Measurements from ENCODE around the gene PBX3. TPM values are rescaled to one million over a fixed set of nuclear protein-coding genes. Genes with fewer than 3 reads are reported as not detected.
A peak's percentile ranks its signal among the peaks of the same experiment; 100 is the strongest.

PBX3 gene
- total RNA-seq, 3 donors from 2014 or later = 13.0 to 24.4 (median 16.7) TPM

DNA sequence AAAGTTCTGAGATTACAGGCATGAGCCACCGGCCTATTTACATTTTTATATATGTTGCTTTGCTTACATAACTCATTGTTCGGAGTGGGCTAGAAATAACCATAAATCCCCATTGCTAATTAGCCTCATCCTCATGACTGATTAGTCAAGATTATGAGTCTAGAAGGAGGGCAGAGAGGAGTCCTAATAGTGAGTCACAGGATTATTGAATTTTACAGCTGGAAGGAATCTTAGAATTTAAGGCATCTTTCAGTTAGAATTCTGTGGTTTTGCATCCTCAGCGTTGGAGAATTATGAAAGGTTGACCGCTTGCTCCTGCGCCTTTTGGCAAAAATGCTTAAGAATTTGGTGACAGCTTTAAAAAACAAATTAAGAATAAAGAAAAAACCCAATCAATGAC, 2.6 kb upstream of the PBX3 start:
- H3K27me3 Mint-ChIP-seq (ENCODE audit: low read depth) = no peaks in the 10 kb centered on the region
- no peak for ATAC-seq
- DNase-seq = no peak
- H3K4me1 Mint-ChIP-seq (ENCODE audit: low read depth) = peaks cover 13% of the 10 kb centered on the region
- no peaks in the 10 kb centered on the region for H3K9me3 Mint-ChIP-seq
- no peaks in the 10 kb centered on the region for H3K36me3 Mint-ChIP-seq (ENCODE audit: insufficient read depth)
- H3K4me3 Mint-ChIP-seq = no peak overlapping the region

DNA sequence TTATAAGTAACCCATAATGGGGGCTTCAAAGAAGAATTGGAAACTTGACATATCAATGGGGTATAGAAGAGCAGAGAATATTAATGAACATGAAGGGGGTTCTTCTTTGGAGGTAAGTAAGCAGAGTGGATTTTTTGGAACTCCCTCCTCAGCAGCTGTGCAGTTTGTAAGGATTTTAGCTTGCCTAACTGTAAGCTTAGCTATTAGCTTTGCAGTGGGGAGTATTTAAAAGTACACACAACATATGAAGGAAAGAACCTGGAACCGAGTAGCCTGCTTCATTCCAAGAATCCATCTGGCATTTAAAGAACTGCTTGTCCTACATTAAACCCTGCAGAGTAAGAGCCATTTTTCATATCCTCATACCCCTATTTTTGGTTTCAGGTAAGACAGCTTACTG, 2.2 kb upstream of the PBX3 start:
- no peaks in the 10 kb centered on the region for H3K9me3 Mint-ChIP-seq
- no peak for DNase-seq
- peak overlapping the region; percentile 91 for H3K4me3 Mint-ChIP-seq
- H3K36me3 Mint-ChIP-seq (ENCODE audit: insufficient read depth) = no peaks in the 10 kb centered on the region
- H3K4me1 Mint-ChIP-seq (ENCODE audit: low read depth) = peaks cover 13% of the 10 kb centered on the region
- H3K27me3 Mint-ChIP-seq (ENCODE audit: low read depth) = no peaks in the 10 kb centered on the region
- ATAC-seq = no peak

DNA sequence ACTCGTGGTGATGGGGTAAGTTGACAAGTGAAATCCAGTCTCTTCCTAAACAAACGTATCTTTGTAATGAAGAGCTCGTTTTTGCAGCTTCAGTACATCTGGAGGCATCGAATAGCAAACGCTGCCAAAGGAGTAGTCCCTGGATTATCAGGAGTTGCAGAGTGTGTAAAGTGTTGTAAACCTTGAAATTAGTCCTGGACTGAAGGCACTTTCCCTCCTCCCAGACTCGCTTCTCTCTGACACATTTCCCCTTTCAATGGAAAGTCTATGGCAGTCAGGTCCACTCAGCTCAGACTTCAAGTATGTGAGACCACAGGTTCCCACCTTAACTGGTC, 1.5 kb upstream of the PBX3 start:
- ATAC-seq = no peak
- Mint-ChIP-seq H3K27me3 (ENCODE audit: low read depth) (no peaks in the 10 kb centered on the region), H3K36me3 (ENCODE audit: insufficient read depth) (no peaks in the 10 kb centered on the region), H3K9me3 (no peaks in the 10 kb centered on the region), H3K4me1 (ENCODE audit: low read depth) (peaks cover 15% of the 10 kb centered on the region), H3K4me3 (peak overlapping the region; percentile 91)
- no peak for DNase-seq

DNA sequence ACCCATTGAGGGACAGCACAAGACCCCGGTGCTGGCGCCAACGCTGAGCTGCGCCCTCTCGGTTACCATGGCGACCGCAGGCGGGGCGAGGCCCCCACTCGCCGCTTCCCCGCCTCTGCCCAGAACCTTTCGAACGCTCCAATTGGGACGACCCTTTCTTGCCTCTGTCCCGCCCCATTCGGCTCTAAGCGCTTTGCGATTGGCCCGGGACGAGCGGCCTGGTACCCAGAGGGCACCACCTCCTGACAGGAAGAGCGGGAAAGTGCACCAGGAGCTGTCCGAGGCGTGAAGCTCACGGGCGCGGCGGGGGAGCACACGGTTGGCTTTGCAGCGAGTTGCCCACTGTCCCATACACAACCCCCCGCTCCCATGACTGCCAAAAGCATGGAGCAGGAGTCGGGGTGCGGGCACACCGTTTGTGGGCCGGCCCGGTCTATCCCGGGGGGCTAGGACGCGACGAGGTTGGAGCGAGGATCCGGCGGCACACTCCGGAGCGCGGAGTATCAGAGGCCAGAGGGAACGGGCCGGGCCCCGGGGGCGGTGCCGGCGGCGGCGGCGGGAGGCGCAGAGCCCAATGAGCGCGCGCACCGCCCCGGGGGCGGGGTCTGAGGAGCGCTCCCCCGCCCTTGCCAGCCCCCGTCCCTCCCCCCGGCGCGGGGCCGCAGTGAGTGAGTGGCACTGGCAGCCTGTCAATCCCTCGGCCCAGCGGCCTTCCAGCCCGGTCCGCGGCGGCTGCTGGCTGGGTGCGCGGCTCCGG, 978 bp upstream of the PBX3 start:
- Mint-ChIP-seq H3K4me3 (peak overlapping the region; percentile 91), H3K9me3 (no peaks in the 10 kb centered on the region), H3K36me3 (ENCODE audit: insufficient read depth) (no peaks in the 10 kb centered on the region), H3K27me3 (ENCODE audit: low read depth) (no peaks in the 10 kb centered on the region), H3K4me1 (ENCODE audit: low read depth) (peaks cover 17% of the 10 kb centered on the region)
- DNase-seq = peak; percentile 89
- ATAC-seq = peak; percentile 84 to 86

DNA sequence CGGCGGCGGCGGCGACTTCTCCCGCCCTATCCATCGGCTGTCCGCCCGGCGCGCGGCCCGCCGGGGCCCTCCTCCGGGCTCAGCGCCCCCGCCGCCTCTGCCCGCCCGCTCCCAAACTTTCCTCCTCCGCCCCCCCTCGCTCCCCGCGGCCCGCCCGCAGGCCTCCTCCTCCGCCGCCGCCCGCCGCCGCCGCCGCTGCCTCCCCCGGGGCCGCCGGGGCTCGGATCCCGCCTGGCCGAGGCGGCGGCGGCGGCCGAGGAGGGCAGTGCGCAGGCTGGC, 460 bp upstream of the PBX3 start:
- H3K4me1 Mint-ChIP-seq (ENCODE audit: low read depth) = peaks cover 17% of the 10 kb centered on the region
- no peaks in the 10 kb centered on the region for H3K9me3 Mint-ChIP-seq
- no peak overlapping the region for H3K4me3 Mint-ChIP-seq
- H3K36me3 Mint-ChIP-seq (ENCODE audit: insufficient read depth) = no peaks in the 10 kb centered on the region
- DNase-seq = no peak
- no peak for ATAC-seq
- H3K27me3 Mint-ChIP-seq (ENCODE audit: low read depth) = no peaks in the 10 kb centered on the region

DNA sequence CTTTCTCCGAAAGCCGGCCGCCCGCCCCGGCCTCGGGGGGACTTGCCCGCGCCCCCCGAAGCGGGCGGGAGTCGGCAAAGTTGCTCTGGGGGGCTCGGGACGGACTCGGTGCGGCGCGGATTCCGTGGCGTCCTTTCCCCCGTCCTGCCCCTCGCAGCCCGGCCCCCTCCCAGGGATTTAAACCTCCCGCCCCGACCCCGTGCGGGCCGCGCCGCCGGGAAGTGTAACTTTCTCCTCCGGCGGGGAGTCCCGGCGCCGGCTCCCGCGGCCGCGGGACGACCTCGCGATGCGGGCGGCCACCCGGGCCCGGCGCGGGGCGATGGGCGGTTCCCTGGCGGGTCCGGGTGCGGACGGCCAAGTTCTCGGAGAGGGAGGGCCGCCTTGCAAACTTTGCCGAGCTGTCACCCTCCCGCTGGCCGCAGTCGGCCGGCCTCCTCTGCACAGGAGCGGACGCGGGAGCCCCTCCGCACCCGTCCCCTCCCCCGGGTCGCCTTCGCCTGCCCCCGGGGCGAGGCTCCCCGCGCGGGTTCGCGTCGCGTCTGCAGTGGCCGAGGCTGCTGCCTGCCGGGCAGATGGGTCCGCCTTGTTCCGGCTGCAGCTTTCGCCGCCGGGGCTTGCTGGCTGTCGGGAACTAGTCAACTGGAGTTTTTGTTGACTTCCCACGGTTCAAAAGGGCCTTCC, 732 bp downstream of the PBX3 start:
- no peaks in the 10 kb centered on the region for H3K36me3 Mint-ChIP-seq (ENCODE audit: insufficient read depth)
- ATAC-seq (no peak), DNase-seq (peak; percentile 12)
- no peaks in the 10 kb centered on the region for H3K9me3 Mint-ChIP-seq
- no peaks in the 10 kb centered on the region for H3K27me3 Mint-ChIP-seq (ENCODE audit: low read depth)
- peak overlapping the region; percentile 87 for H3K4me3 Mint-ChIP-seq
- peaks cover 17% of the 10 kb centered on the region for H3K4me1 Mint-ChIP-seq (ENCODE audit: low read depth)

DNA sequence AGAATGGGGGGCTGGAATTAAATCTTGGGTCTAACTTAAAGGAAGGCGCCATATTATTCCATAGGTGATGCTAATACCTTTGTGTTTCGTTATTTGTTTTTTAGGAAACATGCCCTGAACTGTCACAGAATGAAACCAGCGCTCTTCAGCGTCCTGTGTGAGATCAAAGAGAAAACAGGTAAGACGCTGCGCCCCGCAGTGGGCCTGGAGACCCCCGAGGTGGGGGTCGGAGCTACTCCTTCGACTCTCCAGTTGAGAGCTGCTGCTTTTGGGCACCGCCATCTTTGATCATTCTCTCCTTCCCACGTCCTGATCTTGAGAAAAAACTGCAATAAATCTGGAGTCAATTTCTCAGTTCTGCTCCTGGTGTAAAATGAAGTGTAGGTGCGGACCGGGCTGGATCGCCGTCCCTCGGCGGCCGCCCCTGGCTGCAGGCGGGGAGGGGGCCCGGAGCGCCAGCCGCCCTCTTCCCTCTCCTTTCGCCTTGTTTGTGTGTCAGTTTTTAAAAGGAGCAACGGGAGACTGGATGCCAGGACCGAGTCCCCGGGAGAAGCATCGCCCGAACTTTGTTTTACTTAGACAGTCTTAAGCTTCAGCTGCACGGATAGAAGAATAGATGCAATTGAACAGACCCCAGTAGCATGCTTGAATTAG, 1.4 kb downstream of the PBX3 start:
- no peaks in the 10 kb centered on the region for H3K36me3 Mint-ChIP-seq (ENCODE audit: insufficient read depth)
- H3K27me3 Mint-ChIP-seq (ENCODE audit: low read depth) = no peaks in the 10 kb centered on the region
- H3K9me3 Mint-ChIP-seq = no peaks in the 10 kb centered on the region
- peaks cover 17% of the 10 kb centered on the region for H3K4me1 Mint-ChIP-seq (ENCODE audit: low read depth)
- DNase-seq = no peak
- no peak for ATAC-seq
- H3K4me3 Mint-ChIP-seq = peak overlapping the region; percentile 87

DNA sequence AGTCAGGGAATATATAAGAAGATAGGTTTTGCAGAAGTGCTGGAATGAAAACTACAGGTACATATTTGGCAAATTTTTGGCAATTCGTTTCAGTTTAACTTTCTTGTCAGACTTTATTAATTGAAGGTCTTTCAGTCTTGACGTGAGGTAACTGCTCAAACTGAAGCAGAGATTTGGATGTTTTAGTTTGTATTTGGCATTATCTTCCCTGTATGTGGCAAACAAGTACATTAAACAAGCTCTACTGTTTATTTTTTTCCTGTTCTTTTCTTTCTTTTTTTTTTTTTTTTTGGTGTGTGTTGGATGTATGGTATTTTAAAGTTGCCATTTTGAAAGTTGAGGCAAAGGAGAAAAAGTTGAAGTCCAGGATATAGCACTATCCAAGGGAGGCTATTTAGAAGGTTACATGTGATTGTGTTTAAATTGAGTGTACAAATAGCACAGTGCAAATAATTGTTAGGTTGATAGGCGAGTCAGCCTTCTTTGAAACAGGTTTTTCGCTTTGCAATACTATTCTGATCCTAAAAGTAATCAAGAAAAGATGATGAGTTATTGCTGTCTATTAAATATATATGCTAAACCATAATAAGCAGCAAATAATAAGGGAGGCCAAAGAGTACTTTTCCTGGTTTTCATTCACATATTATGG, 2.2 kb downstream of the PBX3 start:
- Mint-ChIP-seq H3K36me3 (ENCODE audit: insufficient read depth) (no peaks in the 10 kb centered on the region), H3K9me3 (no peaks in the 10 kb centered on the region), H3K4me1 (ENCODE audit: low read depth) (peaks cover 17% of the 10 kb centered on the region), H3K4me3 (peak overlapping the region; percentile 87), H3K27me3 (ENCODE audit: low read depth) (no peaks in the 10 kb centered on the region)
- ATAC-seq (no peak), DNase-seq (no peak)

DNA sequence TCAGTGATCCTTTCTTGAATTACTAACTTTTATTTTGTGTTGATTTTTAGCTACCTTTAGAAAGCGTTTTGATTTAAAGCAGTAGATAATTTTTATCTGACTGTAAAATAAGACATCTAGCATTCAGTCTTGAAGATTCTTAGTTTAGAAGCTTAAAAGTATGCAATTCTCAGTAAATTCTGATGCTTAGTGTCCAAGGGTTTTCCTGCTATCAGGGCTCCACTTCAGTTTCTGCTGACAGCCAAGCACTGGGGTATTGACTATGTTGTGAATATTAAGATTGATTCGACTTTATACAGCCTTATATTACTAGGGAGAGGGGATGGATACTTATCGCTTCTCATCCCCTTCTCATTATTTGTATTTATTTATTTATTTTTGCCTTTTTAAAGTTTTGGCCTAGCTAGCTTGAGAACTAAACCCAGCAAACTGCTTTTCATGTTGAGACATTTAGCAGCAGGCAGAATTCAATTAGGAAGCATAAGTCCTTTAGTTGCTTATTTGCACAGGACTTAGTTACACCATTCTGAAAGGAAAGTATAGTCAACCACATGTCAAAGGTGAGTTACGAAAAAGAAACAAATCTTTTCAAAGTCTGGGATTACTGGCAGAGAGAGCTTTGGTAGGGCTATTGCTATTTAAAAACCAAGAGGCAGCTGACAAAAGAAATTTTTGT, 2.9 kb downstream of the PBX3 start:
- no peaks in the 10 kb centered on the region for H3K27me3 Mint-ChIP-seq (ENCODE audit: low read depth)
- H3K4me1 Mint-ChIP-seq (ENCODE audit: low read depth) = peaks cover 15% of the 10 kb centered on the region
- DNase-seq (no peak), ATAC-seq (no peak)
- no peaks in the 10 kb centered on the region for H3K9me3 Mint-ChIP-seq
- H3K36me3 Mint-ChIP-seq (ENCODE audit: insufficient read depth) = no peaks in the 10 kb centered on the region
- H3K4me3 Mint-ChIP-seq = no peak overlapping the region

DNA sequence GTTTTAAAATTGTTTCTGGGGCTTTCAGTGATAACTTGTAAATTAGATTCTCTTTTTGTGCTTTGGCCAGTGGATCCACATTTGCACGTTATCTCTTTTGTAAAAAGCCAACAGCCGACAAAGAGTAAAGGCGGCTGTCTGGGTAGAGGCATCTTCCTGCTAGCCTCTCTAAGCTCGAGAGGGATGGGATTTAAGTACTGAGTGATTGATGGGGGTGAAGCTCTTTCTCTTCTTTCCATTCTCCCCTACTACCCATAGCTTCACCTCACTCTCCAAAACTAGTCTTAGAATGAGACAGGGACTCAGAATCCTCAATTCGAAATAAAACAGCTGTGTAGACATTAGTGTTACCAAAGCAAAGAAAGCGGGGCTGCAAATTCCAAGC, 3.4 kb downstream of the PBX3 start:
- DNase-seq = no peak
- no peaks in the 10 kb centered on the region for H3K9me3 Mint-ChIP-seq
- no peak overlapping the region for H3K4me3 Mint-ChIP-seq
- H3K27me3 Mint-ChIP-seq (ENCODE audit: low read depth) = no peaks in the 10 kb centered on the region
- H3K36me3 Mint-ChIP-seq (ENCODE audit: insufficient read depth) = no peaks in the 10 kb centered on the region
- H3K4me1 Mint-ChIP-seq (ENCODE audit: low read depth) = peaks cover 15% of the 10 kb centered on the region
- no peak for ATAC-seq

DNA sequence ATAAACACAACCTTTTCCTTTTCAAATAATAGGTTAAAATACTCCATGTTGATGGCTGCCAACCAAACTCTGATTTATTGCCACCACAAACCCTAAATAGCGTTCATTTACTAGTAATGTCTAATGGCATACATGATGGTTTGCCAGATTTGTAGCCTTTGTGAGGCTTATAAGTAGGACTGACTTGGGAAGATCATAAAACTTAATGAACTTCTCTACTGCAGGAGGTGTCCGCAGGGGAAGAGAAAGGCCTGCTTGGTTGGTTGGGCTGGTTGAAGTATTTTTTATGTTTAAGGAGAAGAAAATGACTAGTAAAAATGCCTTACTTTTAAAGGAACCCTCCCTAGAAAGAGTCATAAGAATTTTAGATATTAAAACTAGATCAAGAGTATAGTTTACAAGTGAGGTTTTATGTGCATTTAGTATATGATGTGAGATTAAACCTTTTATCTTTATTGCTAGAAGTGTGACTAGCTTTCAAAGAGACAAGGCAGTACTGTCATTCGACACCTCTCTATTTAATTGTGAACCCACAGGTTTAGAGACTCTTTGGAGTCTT, 5.0 kb downstream of the PBX3 start:
- ATAC-seq (no peak), DNase-seq (no peak)
- Mint-ChIP-seq H3K4me3 (no peak overlapping the region), H3K36me3 (ENCODE audit: insufficient read depth) (no peaks in the 10 kb centered on the region), H3K9me3 (no peaks in the 10 kb centered on the region), H3K4me1 (ENCODE audit: low read depth) (peaks cover 15% of the 10 kb centered on the region), H3K27me3 (ENCODE audit: low read depth) (no peaks in the 10 kb centered on the region)

DNA sequence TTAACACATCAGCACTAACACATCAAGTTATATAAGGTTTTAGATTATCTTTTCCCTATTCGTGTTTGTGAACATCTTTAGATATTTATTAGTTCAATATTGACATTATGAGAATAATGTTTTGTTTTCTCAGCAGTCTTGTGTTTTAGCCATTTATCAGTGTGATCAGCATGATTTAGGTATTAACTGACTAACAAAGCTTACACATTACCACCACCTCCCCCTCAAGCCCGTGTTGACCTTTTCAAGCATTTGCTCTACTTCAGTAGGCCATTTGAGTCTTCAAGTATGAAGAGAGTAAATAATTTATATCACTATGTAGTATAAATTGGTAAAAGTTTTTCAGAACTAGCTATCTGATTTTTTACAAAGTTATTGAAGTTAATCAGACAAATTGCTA, 6.9 kb downstream of the PBX3 start:
- no peak for DNase-seq
- Mint-ChIP-seq H3K36me3 (ENCODE audit: insufficient read depth) (no peaks in the 10 kb centered on the region), H3K9me3 (no peaks in the 10 kb centered on the region), H3K4me3 (no peak overlapping the region), H3K4me1 (ENCODE audit: low read depth) (peaks cover 11% of the 10 kb centered on the region), H3K27me3 (ENCODE audit: low read depth) (no peaks in the 10 kb centered on the region)
- no peak for ATAC-seq

DNA sequence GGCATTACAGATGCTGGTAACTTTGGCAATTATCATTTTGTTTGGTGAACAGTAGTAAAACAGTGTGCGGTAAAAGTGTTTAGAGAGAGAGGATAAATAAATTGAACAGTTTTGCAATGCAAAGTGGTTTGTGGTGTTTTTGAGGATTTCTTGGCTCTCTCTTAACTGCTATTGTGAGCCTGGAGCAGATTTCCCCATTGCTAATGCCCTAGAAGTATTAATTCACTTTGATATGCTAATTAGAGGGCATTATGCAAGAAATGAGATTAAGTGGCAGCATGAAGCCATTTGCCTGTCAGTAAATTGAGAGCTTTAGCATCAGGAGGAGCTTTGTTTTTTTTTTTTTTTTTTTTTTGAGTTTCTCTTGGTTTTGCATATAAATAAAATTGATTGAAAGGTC, 8.2 kb downstream of the PBX3 start:
- H3K4me1 Mint-ChIP-seq (ENCODE audit: low read depth) = peaks cover 12% of the 10 kb centered on the region
- DNase-seq (no peak), ATAC-seq (no peak)
- no peak overlapping the region for H3K4me3 Mint-ChIP-seq
- H3K27me3 Mint-ChIP-seq (ENCODE audit: low read depth) = no peaks in the 10 kb centered on the region
- no peaks in the 10 kb centered on the region for H3K36me3 Mint-ChIP-seq (ENCODE audit: insufficient read depth)
- H3K9me3 Mint-ChIP-seq = no peaks in the 10 kb centered on the region

DNA sequence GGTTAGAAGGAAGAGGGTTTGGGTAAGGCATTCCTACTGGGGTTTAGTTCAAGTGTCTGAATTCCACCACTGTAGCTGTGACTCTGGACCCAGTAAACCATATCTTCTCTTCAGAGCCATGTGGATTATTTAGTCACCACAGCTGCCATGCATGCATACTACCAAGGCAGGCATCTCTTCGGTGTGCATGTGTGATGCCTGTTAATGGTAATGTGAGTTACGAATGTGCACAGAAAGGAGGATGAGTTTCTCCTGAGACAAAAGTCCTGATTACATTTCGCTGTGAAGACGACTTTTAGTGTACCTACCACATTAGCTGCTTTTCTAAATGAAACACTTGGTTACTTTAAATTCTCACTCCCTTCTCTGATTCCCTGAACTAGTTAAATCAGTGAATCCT, 9.3 kb downstream of the PBX3 start:
- no peak overlapping the region for H3K4me3 Mint-ChIP-seq
- DNase-seq = no peak
- peaks cover 10% of the 10 kb centered on the region for H3K4me1 Mint-ChIP-seq (ENCODE audit: low read depth)
- ATAC-seq = no peak
- no peaks in the 10 kb centered on the region for H3K9me3 Mint-ChIP-seq
- H3K27me3 Mint-ChIP-seq (ENCODE audit: low read depth) = no peaks in the 10 kb centered on the region
- no peaks in the 10 kb centered on the region for H3K36me3 Mint-ChIP-seq (ENCODE audit: insufficient read depth)
